ENCODE measurements around the gene CFAP68.

CFAP68 gene

GRCh38 chr11:111878849-111879636, at the start of gene CFAP68, which contains the start of gene FDXACB1:
TSS of gene CFAP68 (plus strand) at chr11:111879541. CDS start at chr11:111879561, 20 bp downstream.
TSS of gene FDXACB1 (minus strand) at chr11:111879165. CDS start at chr11:111879132, 33 bp downstream.
- Histone ChIP-seq H3K4me1 (ENCODE audit: control insufficient read depth in 5 of 5, insufficient read depth in 5 of 5, low read length in 5 of 5) (peaks cover 3 to 15% (median 14%) of the 10 kb centered on the region in 5 donors), H3K4me3 (ENCODE audit: low read depth in 1 of 5, low read length in 5 of 5) (peak within 1 kb of the TSS; percentile 77 to 97 (median 82)), H3K9me3 (ENCODE audit: control insufficient read depth in 5 of 5, low read length in 5 of 5) (no peaks in the 10 kb centered on the region), H3K27ac (ENCODE audit: low read depth, low read length) (peak within 1 kb of the TSS; percentile 94), H3K9ac (ENCODE audit: low read length in 5 of 5) (peak within 1 kb of the TSS; percentile 66 to 85 (median 74)), H3K36me3 (ENCODE audit: control insufficient read depth in 5 of 5, insufficient read depth in 5 of 5, low read length in 5 of 5) (peaks cover 2 to 16% (median 10%) of the 10 kb centered on the region in 5 donors), H3K27me3 (ENCODE audit: control insufficient read depth in 5 of 5, insufficient read depth in 4 of 5, low read length in 5 of 5) (no peaks in the 10 kb centered on the region)

DNA sequence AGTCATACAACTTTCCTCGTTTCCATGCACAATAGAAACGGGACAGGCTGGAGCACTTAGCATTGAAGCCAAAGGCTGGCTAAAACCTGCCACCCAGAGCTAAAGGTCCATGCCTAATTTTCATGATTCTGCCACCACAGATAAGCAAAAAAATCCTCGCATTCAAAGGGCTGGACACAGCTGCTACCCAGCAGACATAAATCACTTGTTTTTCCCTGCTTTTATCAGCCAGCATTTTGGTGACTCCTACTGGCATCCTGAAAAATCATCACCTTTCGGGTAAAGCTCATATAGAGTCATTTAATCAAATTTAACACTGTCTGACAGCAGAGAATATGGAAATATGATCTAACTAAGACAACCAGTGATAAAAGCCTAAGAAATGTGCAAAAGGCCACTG, 45.8 kb upstream of the CFAP68 start:
- Histone ChIP-seq H3K36me3 (ENCODE audit: control insufficient read depth in 5 of 5, insufficient read depth in 5 of 5, low read length in 5 of 5) (peaks cover 9 to 35% (median 16%) of the 10 kb centered on the region in 5 donors), H3K27me3 (ENCODE audit: control insufficient read depth in 5 of 5, insufficient read depth in 4 of 5, low read length in 5 of 5) (no peaks in the 10 kb centered on the region), H3K9me3 (ENCODE audit: control insufficient read depth in 5 of 5, low read length in 5 of 5) (no peaks in the 10 kb centered on the region), H3K4me3 (ENCODE audit: low read depth in 1 of 5, low read length in 5 of 5) (no peak overlapping the region), H3K27ac (ENCODE audit: low read depth, low read length) (peak overlapping the region; percentile 98), H3K9ac (ENCODE audit: low read length in 5 of 5) (peak overlapping the region in 2 of 5 donors; percentile 36 to 78), H3K4me1 (ENCODE audit: control insufficient read depth in 5 of 5, insufficient read depth in 5 of 5, low read length in 5 of 5) (peaks cover 0 to 61% (median 44%) of the 10 kb centered on the region in 5 donors)

GRCh38 chr11:111834432-111835163, 44.7 kb upstream of the CFAP68 start:
- Histone ChIP-seq H3K4me3 (ENCODE audit: low read depth in 1 of 5, low read length in 5 of 5) (peak overlapping the region in 1 of 5 donors; percentile 12), H3K4me1 (ENCODE audit: control insufficient read depth in 5 of 5, insufficient read depth in 5 of 5, low read length in 5 of 5) (peaks cover 0 to 62% (median 44%) of the 10 kb centered on the region in 5 donors), H3K27me3 (ENCODE audit: control insufficient read depth in 5 of 5, insufficient read depth in 4 of 5, low read length in 5 of 5) (no peaks in the 10 kb centered on the region), H3K9ac (ENCODE audit: low read length in 5 of 5) (peak overlapping the region in 2 of 5 donors; percentile 56 to 78), H3K9me3 (ENCODE audit: control insufficient read depth in 5 of 5, low read length in 5 of 5) (no peaks in the 10 kb centered on the region), H3K27ac (ENCODE audit: low read depth, low read length) (peak overlapping the region; percentile 98), H3K36me3 (ENCODE audit: control insufficient read depth in 5 of 5, insufficient read depth in 5 of 5, low read length in 5 of 5) (peaks cover 9 to 33% (median 14%) of the 10 kb centered on the region in 5 donors)

DNA sequence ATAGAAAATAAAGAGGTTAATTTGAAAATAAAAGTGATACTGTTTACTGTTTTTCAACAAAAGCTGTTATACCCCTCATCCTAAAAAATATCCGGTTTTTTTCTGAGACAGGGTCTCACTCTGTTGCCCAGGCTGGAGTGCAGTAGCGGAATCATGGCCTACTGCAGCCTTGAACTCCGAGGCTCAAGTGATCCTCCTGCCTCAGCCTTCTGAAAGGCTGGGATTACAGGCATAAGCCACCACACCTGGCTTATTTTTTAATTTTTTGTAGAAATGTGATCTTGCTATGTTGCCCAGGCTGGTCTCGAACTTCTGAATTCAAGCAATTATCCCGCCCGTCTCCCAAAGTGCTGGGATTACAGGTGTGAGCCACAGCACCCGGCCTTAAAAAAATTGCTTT, 43.7 kb upstream of the CFAP68 start:
- Histone ChIP-seq H3K9me3 (ENCODE audit: control insufficient read depth in 5 of 5, low read length in 5 of 5) (no peaks in the 10 kb centered on the region), H3K4me3 (ENCODE audit: low read depth in 1 of 5, low read length in 5 of 5) (no peak overlapping the region), H3K27me3 (ENCODE audit: control insufficient read depth in 5 of 5, insufficient read depth in 4 of 5, low read length in 5 of 5) (no peaks in the 10 kb centered on the region), H3K27ac (ENCODE audit: low read depth, low read length) (peak overlapping the region; percentile 98), H3K36me3 (ENCODE audit: control insufficient read depth in 5 of 5, insufficient read depth in 5 of 5, low read length in 5 of 5) (peaks cover 9 to 30% (median 12%) of the 10 kb centered on the region in 5 donors), H3K9ac (ENCODE audit: low read length in 5 of 5) (peak overlapping the region in 3 of 5 donors; percentile 29 to 78 (median 56)), H3K4me1 (ENCODE audit: control insufficient read depth in 5 of 5, insufficient read depth in 5 of 5, low read length in 5 of 5) (peaks cover 0 to 71% (median 47%) of the 10 kb centered on the region in 5 donors)

DNA sequence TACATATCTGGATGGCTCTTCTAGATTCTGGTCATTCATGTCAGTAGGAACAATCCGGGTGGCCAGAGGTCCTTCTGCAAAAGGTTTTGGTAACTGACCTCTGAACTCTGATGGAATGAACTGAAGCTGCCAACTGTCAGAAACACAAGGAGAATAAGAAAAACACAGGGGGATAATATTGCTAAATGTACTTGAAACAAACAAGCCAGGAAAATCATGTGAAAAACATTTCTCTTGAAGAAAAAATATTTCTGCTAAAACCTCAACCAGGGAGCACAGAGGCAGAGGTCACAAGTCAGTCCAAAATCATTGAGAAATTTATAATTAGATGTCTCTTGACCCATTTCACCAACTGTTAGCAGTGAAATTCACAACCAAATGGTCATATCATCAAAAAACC, 43.2 kb upstream of the CFAP68 start:
- no peaks in the 10 kb centered on the region for H3K9me3 ChIP-seq (ENCODE audit: control insufficient read depth in 5 of 5, low read length in 5 of 5)

GRCh38 chr11:111836721-111837120, 42.6 kb upstream of the CFAP68 start:
- Histone ChIP-seq H3K9me3 (ENCODE audit: control insufficient read depth in 5 of 5, low read length in 5 of 5) (no peaks in the 10 kb centered on the region), H3K27ac (ENCODE audit: low read depth, low read length) (peak overlapping the region; percentile 98), H3K4me1 (ENCODE audit: control insufficient read depth in 5 of 5, insufficient read depth in 5 of 5, low read length in 5 of 5) (peaks cover 0 to 78% (median 43%) of the 10 kb centered on the region in 5 donors), H3K36me3 (ENCODE audit: control insufficient read depth in 5 of 5, insufficient read depth in 5 of 5, low read length in 5 of 5) (peaks cover 6 to 23% (median 9%) of the 10 kb centered on the region in 5 donors), H3K9ac (ENCODE audit: low read length in 5 of 5) (peak overlapping the region; percentile 38 to 97 (median 52)), H3K4me3 (ENCODE audit: low read depth in 1 of 5, low read length in 5 of 5) (no peak overlapping the region), H3K27me3 (ENCODE audit: control insufficient read depth in 5 of 5, insufficient read depth in 4 of 5, low read length in 5 of 5) (no peaks in the 10 kb centered on the region)

More for the DNA sequence above, 43.2 kb upstream of the CFAP68 start:
- H3K27ac ChIP-seq (ENCODE audit: low read depth, low read length): peak overlapping the region; percentile 98
- H3K27me3 ChIP-seq (ENCODE audit: control insufficient read depth in 5 of 5, insufficient read depth in 4 of 5, low read length in 5 of 5): no peaks in the 10 kb centered on the region
- peak overlapping the region in 4 of 5 donors; percentile 30 to 97 (median 45) for H3K9ac ChIP-seq (ENCODE audit: low read length in 5 of 5)
- H3K4me1 ChIP-seq (ENCODE audit: control insufficient read depth in 5 of 5, insufficient read depth in 5 of 5, low read length in 5 of 5): peaks cover 0 to 76% (median 47%) of the 10 kb centered on the region in 5 donors
- peaks cover 8 to 25% (median 12%) of the 10 kb centered on the region in 5 donors for H3K36me3 ChIP-seq (ENCODE audit: control insufficient read depth in 5 of 5, insufficient read depth in 5 of 5, low read length in 5 of 5)
- no peak overlapping the region for H3K4me3 ChIP-seq (ENCODE audit: low read depth in 1 of 5, low read length in 5 of 5)

DNA sequence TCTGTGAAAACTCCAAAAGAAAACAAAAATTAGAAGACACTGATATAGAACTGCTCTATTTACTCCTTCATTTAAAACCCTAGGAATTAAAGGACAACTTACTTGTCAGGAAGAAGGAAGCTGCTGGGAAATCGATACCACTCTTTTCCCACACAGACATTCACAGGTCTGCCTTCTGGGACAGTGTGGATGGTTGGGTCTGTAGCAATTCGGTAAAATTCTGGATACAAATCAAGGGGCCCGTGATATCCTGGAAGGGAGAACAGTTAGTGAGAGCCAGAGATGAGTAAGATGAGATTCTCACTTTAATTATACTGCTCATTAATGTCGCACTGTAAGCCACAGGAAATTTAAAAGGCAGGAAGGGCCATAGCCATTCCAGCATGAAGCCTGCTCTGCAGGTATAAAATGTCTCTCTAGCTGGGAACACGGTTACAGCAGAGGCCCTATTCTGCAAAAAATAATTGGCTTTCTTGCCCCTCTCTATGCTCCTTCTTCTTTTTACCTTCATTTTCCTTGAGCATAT, 41.9 kb upstream of the CFAP68 start:
- Histone ChIP-seq H3K4me3 (ENCODE audit: low read depth in 1 of 5, low read length in 5 of 5) (no peak overlapping the region), H3K27ac (ENCODE audit: low read depth, low read length) (peak overlapping the region; percentile 98), H3K4me1 (ENCODE audit: control insufficient read depth in 5 of 5, insufficient read depth in 5 of 5, low read length in 5 of 5) (peaks cover 0 to 78% (median 42%) of the 10 kb centered on the region in 5 donors), H3K27me3 (ENCODE audit: control insufficient read depth in 5 of 5, insufficient read depth in 4 of 5, low read length in 5 of 5) (no peaks in the 10 kb centered on the region), H3K9me3 (ENCODE audit: control insufficient read depth in 5 of 5, low read length in 5 of 5) (no peaks in the 10 kb centered on the region), H3K9ac (ENCODE audit: low read length in 5 of 5) (peak overlapping the region; percentile 29 to 97 (median 41)), H3K36me3 (ENCODE audit: control insufficient read depth in 5 of 5, insufficient read depth in 5 of 5, low read length in 5 of 5) (peaks cover 4 to 23% (median 9%) of the 10 kb centered on the region in 5 donors)

DNA sequence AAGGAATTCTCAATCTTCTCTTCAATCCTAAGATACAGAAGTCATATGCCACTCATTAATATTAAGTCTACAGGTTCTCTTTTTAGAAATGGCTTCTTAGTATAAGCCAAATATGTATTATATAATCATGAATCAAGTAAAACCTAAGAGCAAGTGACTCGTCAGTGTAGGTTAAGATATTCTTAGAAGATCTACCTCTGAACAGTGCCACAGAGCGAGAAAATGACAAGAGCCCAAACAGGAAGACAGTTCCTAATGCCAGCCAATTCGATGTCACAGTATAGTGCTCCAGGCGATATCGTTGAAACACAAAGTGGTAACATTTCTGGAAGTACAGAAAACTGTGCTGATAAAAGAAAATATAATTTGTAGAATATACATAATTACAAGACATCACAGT, 41.3 kb upstream of the CFAP68 start:
- Histone ChIP-seq H3K4me1 (ENCODE audit: control insufficient read depth in 5 of 5, insufficient read depth in 5 of 5, low read length in 5 of 5) (peaks cover 0 to 76% (median 39%) of the 10 kb centered on the region in 5 donors), H3K27me3 (ENCODE audit: control insufficient read depth in 5 of 5, insufficient read depth in 4 of 5, low read length in 5 of 5) (no peaks in the 10 kb centered on the region), H3K4me3 (ENCODE audit: low read depth in 1 of 5, low read length in 5 of 5) (no peak overlapping the region), H3K9me3 (ENCODE audit: control insufficient read depth in 5 of 5, low read length in 5 of 5) (no peaks in the 10 kb centered on the region), H3K27ac (ENCODE audit: low read depth, low read length) (peak overlapping the region; percentile 98), H3K9ac (ENCODE audit: low read length in 5 of 5) (peak overlapping the region in 3 of 5 donors; percentile 23 to 97 (median 28)), H3K36me3 (ENCODE audit: control insufficient read depth in 5 of 5, insufficient read depth in 5 of 5, low read length in 5 of 5) (peaks cover 4 to 23% (median 9%) of the 10 kb centered on the region in 5 donors)

- Histone ChIP-seq H3K27ac (ENCODE audit: low read depth, low read length) (peak overlapping the region; percentile 98), H3K9me3 (ENCODE audit: control insufficient read depth in 5 of 5, low read length in 5 of 5) (no peaks in the 10 kb centered on the region), H3K4me1 (ENCODE audit: control insufficient read depth in 5 of 5, insufficient read depth in 5 of 5, low read length in 5 of 5) (peaks cover 0 to 69% (median 30%) of the 10 kb centered on the region in 5 donors), H3K9ac (ENCODE audit: low read length in 5 of 5) (peak overlapping the region in 2 of 5 donors; percentile 59 to 67), H3K4me3 (ENCODE audit: low read depth in 1 of 5, low read length in 5 of 5) (no peak overlapping the region), H3K36me3 (ENCODE audit: control insufficient read depth in 5 of 5, insufficient read depth in 5 of 5, low read length in 5 of 5) (peaks cover 1 to 24% (median 20%) of the 10 kb centered on the region in 5 donors), H3K27me3 (ENCODE audit: control insufficient read depth in 5 of 5, insufficient read depth in 4 of 5, low read length in 5 of 5) (no peaks in the 10 kb centered on the region)
Measured at GRCh38 chr11:111840143-111840542, 39.2 kb upstream of the CFAP68 start.
